ENCODE results near the gene DDX5.

DNA sequence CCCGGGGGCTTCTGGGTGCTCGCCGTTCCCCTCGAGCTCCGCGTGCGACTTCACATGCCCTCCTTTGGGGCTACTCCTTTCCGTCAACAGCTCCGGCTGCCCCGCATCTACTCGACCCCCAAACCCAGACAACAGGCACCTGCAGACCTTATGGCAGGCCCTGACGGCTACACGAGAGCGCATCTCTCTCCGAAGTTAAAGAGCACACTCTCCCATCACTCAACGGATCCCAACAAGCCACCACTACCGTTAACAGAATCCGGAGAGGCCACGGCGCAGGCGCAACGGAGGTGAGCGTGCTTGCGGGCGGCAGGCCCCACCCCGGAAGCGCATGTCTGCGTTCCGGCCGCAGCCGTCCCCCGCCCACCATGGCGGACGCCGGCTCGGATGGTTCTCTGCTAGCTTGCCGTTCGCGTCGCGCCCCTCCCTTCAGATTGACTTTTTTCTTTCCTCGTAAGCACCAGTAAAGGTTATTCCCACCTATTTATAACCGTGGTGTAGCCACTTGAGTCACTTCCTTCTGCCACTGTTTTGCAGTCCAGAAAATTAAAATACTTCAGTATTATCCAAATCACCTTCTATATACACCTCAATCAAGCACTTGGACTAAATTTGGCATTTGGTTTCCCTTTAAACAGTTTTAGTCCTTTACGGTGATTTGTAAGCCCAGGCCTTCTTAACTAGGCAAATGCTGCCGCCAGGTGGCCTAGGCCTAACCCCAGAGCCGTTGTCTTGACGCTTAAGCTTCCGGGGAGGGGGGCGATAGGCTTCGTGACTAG lies 9.1 kb downstream of the DDX5 start, which contains the start of gene POLG2:
- TF ChIP-seq, protein P1, sequence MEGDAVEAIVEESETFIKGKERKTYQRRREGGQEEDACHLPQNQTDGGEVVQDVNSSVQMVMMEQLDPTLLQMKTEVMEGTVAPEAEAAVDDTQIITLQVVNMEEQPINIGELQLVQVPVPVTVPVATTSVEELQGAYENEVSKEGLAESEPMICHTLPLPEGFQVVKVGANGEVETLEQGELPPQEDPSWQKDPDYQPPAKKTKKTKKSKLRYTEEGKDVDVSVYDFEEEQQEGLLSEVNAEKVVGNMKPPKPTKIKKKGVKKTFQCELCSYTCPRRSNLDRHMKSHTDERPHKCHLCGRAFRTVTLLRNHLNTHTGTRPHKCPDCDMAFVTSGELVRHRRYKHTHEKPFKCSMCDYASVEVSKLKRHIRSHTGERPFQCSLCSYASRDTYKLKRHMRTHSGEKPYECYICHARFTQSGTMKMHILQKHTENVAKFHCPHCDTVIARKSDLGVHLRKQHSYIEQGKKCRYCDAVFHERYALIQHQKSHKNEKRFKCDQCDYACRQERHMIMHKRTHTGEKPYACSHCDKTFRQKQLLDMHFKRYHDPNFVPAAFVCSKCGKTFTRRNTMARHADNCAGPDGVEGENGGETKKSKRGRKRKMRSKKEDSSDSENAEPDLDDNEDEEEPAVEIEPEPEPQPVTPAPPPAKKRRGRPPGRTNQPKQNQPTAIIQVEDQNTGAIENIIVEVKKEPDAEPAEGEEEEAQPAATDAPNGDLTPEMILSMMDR (IDR thresholded peaks at IDR 0.05), result peak in 11 of 12 donors; percentile 12 to 54 (median 32)
- peak in 1 of 2 donors; percentile 63 for TF ChIP-seq POLR2A (IDR thresholded peaks at IDR 0.05)

Data from heart left ventricle (tissue), 13 donors.